Pulmonary artery endothelial cell (primary cell): ENCODE measurements around the gene GTF2H4. TPM values are rescaled to one million over a fixed set of nuclear protein-coding genes. Genes with fewer than 3 reads are reported as not detected.
"Not testable (repeated sequence)": the region's sequence is repeated elsewhere in the genome, so short reads cannot be mapped to it uniquely, and the experiment has no call there.

Source experiments
- DNase-seq: peaks from one replicate; pipeline ENCODE4 v3.0.0-alpha.2; 2011; ENCODE audit warnings: low read depth, low spot score
- total RNA-seq: library from RNA; depleted of rRNA; stranded (reverse); fragments of >200 nt; gene quantifications from 2 replicates; pipeline ENCODE4 v1.2.3, GENCODE V29; 2014

The GTF2H4 gene
- total RNA-seq, 1 donor from 2014 or later: 12.5 TPM

- DNase-seq: no peak
Observed at GRCh38 chr6:30894381-30894780, 13.6 kb upstream of the GTF2H4 start.

GRCh38 chr6:30894935-30895334 lies 13.1 kb upstream of the GTF2H4 start:
- no peak for DNase-seq

GRCh38 chr6:30895343-30895742 lies 12.7 kb upstream of the GTF2H4 start:
- DNase-seq: no peak

GRCh38 chr6:30896541-30896940 lies 11.5 kb upstream of the GTF2H4 start:
- DNase-seq: no peak

- DNase-seq: no peak
Observed at GRCh38 chr6:30897882-30898281, 10.1 kb upstream of the GTF2H4 start.

GRCh38 chr6:30898750-30899360 lies 9.2 kb upstream of the GTF2H4 start:
- DNase-seq: no peak

GRCh38 chr6:30900863-30901417 lies 7.1 kb upstream of the GTF2H4 start:
- no peak for DNase-seq

GRCh38 chr6:30901436-30901835 lies 6.6 kb upstream of the GTF2H4 start:
- no peak for DNase-seq

GRCh38 chr6:30902196-30902595 lies 5.8 kb upstream of the GTF2H4 start:
- DNase-seq: not testable (repeated sequence)

- no peak for DNase-seq
Observed at GRCh38 chr6:30902709-30903108, 5.3 kb upstream of the GTF2H4 start.

GRCh38 chr6:30903236-30903635 lies 4.8 kb upstream of the GTF2H4 start:
- DNase-seq: no peak

- DNase-seq: not testable (repeated sequence)
Observed at GRCh38 chr6:30907290-30907757, 683 bp upstream of the GTF2H4 start.

- no peak for DNase-seq
Observed at GRCh38 chr6:30908700-30909099, 693 bp downstream of the GTF2H4 start.

- DNase-seq: not testable (repeated sequence)
Observed at GRCh38 chr6:30910473-30910872, 2.5 kb downstream of the GTF2H4 start.

- no peak for DNase-seq
Observed at GRCh38 chr6:30912746-30913520, 4.9 kb downstream of the GTF2H4 start.

- no peak for DNase-seq
Observed at GRCh38 chr6:30913721-30914075, 5.7 kb downstream of the GTF2H4 start.

GRCh38 chr6:30914076-30914853 lies 6.3 kb downstream of the GTF2H4 start, which contains the start of gene VARS2:
VARS2 (plus strand) TSS chr6:30914238; CDS start chr6:30914837, 599 bp downstream.
- DNase-seq: peak; percentile 58

- no peak for DNase-seq
Observed at GRCh38 chr6:30914854-30915590, 7.0 kb downstream of the GTF2H4 start.

GRCh38 chr6:30915591-30915946 lies 7.6 kb downstream of the GTF2H4 start:
- DNase-seq: peak; percentile 26

- no peak for DNase-seq
Observed at GRCh38 chr6:30917041-30917440, 9.0 kb downstream of the GTF2H4 start.

GRCh38 chr6:30917487-30917886 lies 9.5 kb downstream of the GTF2H4 start:
- DNase-seq: no peak
